Ramos (cell line): ENCODE results near the gene SDK2.

Source experiments
- in situ Hi-C: fragments of 300-500 bp; cut with MboI; formaldehyde crosslinking; loops from one replicate; pipeline ENCODE4 v1.14.3; 2022; ENCODE audit warnings: low sequenced_read_pairs; ENCODE audit not compliant: unreplicated experiment

Gene SDK2

GRCh38 chr17:73414171-73414955 is 229.9 kb downstream of the SDK2 start:
- in situ Hi-C loops, result no loop called here

GRCh38 chr17:73412914-73413313 is 231.3 kb downstream of the SDK2 start:
- in situ Hi-C loops, result no loop called here

GRCh38 chr17:73411313-73411747 is 232.9 kb downstream of the SDK2 start:
- in situ Hi-C loops, result no loop called here

- in situ Hi-C loops, result no loop called here
Observed at GRCh38 chr17:73410586-73411312, 233.5 kb downstream of the SDK2 start.

GRCh38 chr17:73404246-73404645 is 240.0 kb downstream of the SDK2 start:
- in situ Hi-C loops, result no loop called here

GRCh38 chr17:73402466-73402865 is 241.8 kb downstream of the SDK2 start:
- in situ Hi-C loops, result no loop called here

GRCh38 chr17:73401911-73402310 is 242.3 kb downstream of the SDK2 start:
- in situ Hi-C loops, result no loop called here

- in situ Hi-C loops, result no loop called here
Observed at GRCh38 chr17:73400915-73401545, 243.2 kb downstream of the SDK2 start.

- in situ Hi-C loops, result no loop called here
Observed at GRCh38 chr17:73399056-73399455, 245.2 kb downstream of the SDK2 start.

- in situ Hi-C loops, result no loop called here
Observed at GRCh38 chr17:73397856-73398540, 246.2 kb downstream of the SDK2 start.

- in situ Hi-C loops, result no loop called here
Observed at GRCh38 chr17:73397278-73397826, 246.9 kb downstream of the SDK2 start.

GRCh38 chr17:73396431-73397277 is 247.6 kb downstream of the SDK2 start:
- in situ Hi-C loops, result no loop called here

- in situ Hi-C loops, result no loop called here
Observed at GRCh38 chr17:73394512-73395450, 249.5 kb downstream of the SDK2 start.

- in situ Hi-C loops, result no loop called here
Observed at GRCh38 chr17:73393962-73394361, 250.3 kb downstream of the SDK2 start.

- in situ Hi-C loops, result no loop called here
Observed at GRCh38 chr17:73393381-73393780, 250.9 kb downstream of the SDK2 start.

GRCh38 chr17:73391331-73392265 is 252.6 kb downstream of the SDK2 start:
- in situ Hi-C loops, result no loop called here

- in situ Hi-C loops, result no loop called here
Observed at GRCh38 chr17:73390851-73391250, 253.4 kb downstream of the SDK2 start.
